Neuronal stem cell (in vitro differentiated cells): ENCODE results near the gene LANCL3.

Experiments
- DNase-seq: peaks from one replicate; pipeline ENCODE4 v3.0.0-alpha.2; 2013; ENCODE audit warnings: low spot score
- H2AFZ ChIP-seq: one replicate; pipeline ENCODE4 v1.6.1; 2013; ENCODE audit warnings: mild to moderate bottlenecking, low read length, inconsistent platforms
- H2AK5ac ChIP-seq: 2 replicates; pipeline ENCODE4 v1.6.1; 2013; ENCODE audit warnings: low read depth, mild to moderate bottlenecking, inconsistent platforms, low read length, moderate library complexity, mixed read lengths
- H2BK120ac ChIP-seq: 2 replicates; pipeline ENCODE4 v1.6.1; 2013; ENCODE audit warnings: low read depth, mild to moderate bottlenecking, inconsistent platforms, low read length, moderate library complexity, mixed read lengths
- H2BK12ac ChIP-seq: one replicate; pipeline ENCODE4 v1.6.1; 2013; ENCODE audit warnings: low read length, inconsistent platforms
- H2BK15ac ChIP-seq: 2 replicates; pipeline ENCODE4 v1.6.1; 2013; ENCODE audit warnings: mild to moderate bottlenecking, low read length, inconsistent platforms, mixed read lengths
- H2BK5ac ChIP-seq: one replicate; pipeline ENCODE4 v1.6.1; 2013; ENCODE audit warnings: inconsistent platforms, mild to moderate bottlenecking, low read length, moderate library complexity
- H3K14ac ChIP-seq: one replicate; pipeline ENCODE4 v1.6.1; 2013; ENCODE audit warnings: low read length, inconsistent platforms
- H3K18ac ChIP-seq: 2 replicates; pipeline ENCODE4 v1.6.1; 2013; ENCODE audit warnings: low read length, inconsistent platforms
- H3K23ac ChIP-seq: 2 replicates; pipeline ENCODE4 v1.6.1; 2013; ENCODE audit warnings: low read depth, mild to moderate bottlenecking, mixed read lengths, low read length, inconsistent platforms; ENCODE audit not compliant: poor library complexity
- H3K27ac ChIP-seq: replicated peaks from 3 replicates; pipeline ENCODE4 v1.5.1; 2013; ENCODE audit warnings: low read length, inconsistent platforms
- H3K27me3 ChIP-seq, 3 experiments: 2 replicates each; pipeline ENCODE4 v1.6.1; 2013; ENCODE audit warnings: low read length in 3 of 3, mild to moderate bottlenecking in 2 of 3, inconsistent platforms in 1 of 3, low read depth in 1 of 3, mixed read lengths in 1 of 3, moderate library complexity in 1 of 3; ENCODE audit not compliant: control insufficient read depth in 3 of 3, insufficient read depth in 3 of 3
- H3K36me3 ChIP-seq, 2 donors: replicated peaks in 1 of 2; 2 replicates each; pipeline ENCODE4 v1.6.1; 2013; ENCODE audit warnings: low read length in 2 of 2; ENCODE audit not compliant: control insufficient read depth in 2 of 2, insufficient read depth in 2 of 2
- H3K4ac ChIP-seq: 2 replicates; pipeline ENCODE4 v1.6.1; 2013; ENCODE audit warnings: inconsistent platforms, mild to moderate bottlenecking, low read length, moderate library complexity
- H3K4me1 ChIP-seq, 2 donors: 1 replicate in 1 of 2; 2 replicates in 1 of 2; pipeline ENCODE4 v1.6.1; 2013; ENCODE audit warnings: low read length in 2 of 2, low read depth in 1 of 2; ENCODE audit not compliant: control insufficient read depth in 2 of 2, insufficient read depth in 1 of 2
- H3K4me2 ChIP-seq: one replicate; pipeline ENCODE4 v1.6.1; 2013; ENCODE audit warnings: mild to moderate bottlenecking, low read length, inconsistent platforms; ENCODE audit not compliant: insufficient read depth, poor library complexity, severe bottlenecking
- H3K4me3 ChIP-seq, 2 donors: 2 replicates each; pipeline ENCODE4 v1.5.1; 2013; ENCODE audit warnings: low read length in 2 of 2, mild to moderate bottlenecking in 2 of 2, inconsistent platforms in 1 of 2, moderate library complexity in 1 of 2
- H3K79me1 ChIP-seq: one replicate; pipeline ENCODE4 v1.6.1; 2013; ENCODE audit warnings: low read depth, mild to moderate bottlenecking, inconsistent platforms, low read length, moderate library complexity
- H3K9ac ChIP-seq: one replicate; pipeline ENCODE4 v1.6.1; 2013; ENCODE audit warnings: mild to moderate bottlenecking, low read depth, low read length, inconsistent platforms; ENCODE audit not compliant: poor library complexity
- H3K9me3 ChIP-seq, 2 donors: replicated peaks in 1 of 2; 2 replicates each; pipeline versions ENCODE3 to v1.6.1; 2013; ENCODE audit warnings: low read length in 2 of 2, mild to moderate bottlenecking in 2 of 2, inconsistent platforms in 1 of 2, low read depth in 1 of 2, mixed read lengths in 1 of 2, moderate library complexity in 1 of 2; ENCODE audit not compliant: control insufficient read depth in 2 of 2, insufficient read depth in 1 of 2
- H4K8ac ChIP-seq: one replicate; pipeline ENCODE4 v1.6.1; 2013; ENCODE audit warnings: low read depth, mild to moderate bottlenecking, inconsistent platforms, low read length, moderate library complexity
- H4K91ac ChIP-seq: one replicate; pipeline ENCODE4 v1.6.1; 2013; ENCODE audit warnings: low read length, low read depth, mild to moderate bottlenecking, inconsistent platforms; ENCODE audit not compliant: poor library complexity
- WGBS, 2 donors: extraction: QIAGEN DNeasy Blood & Tissue Kit; methylation state at CpG; one replicate each; pipeline ENCODE4 v1.1.7; 2013; ENCODE audit warnings: missing lambda C conversion rate in 2 of 2, mixed read lengths in 1 of 2; ENCODE audit not compliant: insufficient read length in 2 of 2, insufficient replicate concordance in 1 of 2; ENCODE audit errors: extremely low coverage in 2 of 2; 5-methylcytosine and 5-hydroxymethylcytosine counted together

Gene LANCL3

GRCh38 chrX:37722595-37722994, 151.1 kb downstream of the LANCL3 start:
- no peak overlapping the region for H3K18ac ChIP-seq

DNA sequence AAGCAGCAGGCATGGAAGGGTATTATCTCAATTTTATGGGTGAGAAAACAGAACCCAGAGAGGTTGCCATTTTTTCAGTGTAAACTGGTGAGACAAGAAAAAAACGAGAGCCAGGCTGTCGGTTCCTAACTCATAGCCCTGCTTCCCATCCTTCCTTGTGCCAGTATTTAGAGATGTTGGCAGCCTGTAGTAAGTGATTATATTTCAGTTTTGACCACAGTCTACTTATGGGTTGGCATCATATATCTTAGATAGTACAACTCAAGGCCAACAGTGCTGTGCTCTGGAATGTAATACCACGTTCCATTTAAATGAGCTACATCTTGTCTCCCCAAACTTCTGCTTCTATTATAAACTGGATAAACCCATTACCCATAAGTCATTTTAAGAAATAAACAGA, 154.9 kb downstream of the LANCL3 start:
- WGBS, 2 donors: no CpG with 5 or more reads among the region's 3 CpGs
- H4K91ac ChIP-seq: no peak overlapping the region
- no peak overlapping the region for H3K14ac ChIP-seq
- no peaks in the 10 kb centered on the region for H3K36me3 ChIP-seq
- no peak overlapping the region for H4K8ac ChIP-seq
- no peak overlapping the region for H3K4me2 ChIP-seq
- no peak overlapping the region for H2AK5ac ChIP-seq
- H3K4me1 ChIP-seq: no peaks in the 10 kb centered on the region
- H2BK12ac ChIP-seq: no peak overlapping the region
- H2BK120ac ChIP-seq: no peak overlapping the region
- H3K79me1 ChIP-seq: no peaks in the 10 kb centered on the region
- H3K4ac ChIP-seq: no peak overlapping the region
- no peak overlapping the region for H3K23ac ChIP-seq
- no peak for DNase-seq
- H2BK15ac ChIP-seq: no peak overlapping the region
- no peaks in the 10 kb centered on the region for H3K9me3 ChIP-seq
- H3K9ac ChIP-seq: no peak overlapping the region
- H3K27me3 ChIP-seq: no peaks in the 10 kb centered on the region
- H2BK5ac ChIP-seq: no peak overlapping the region
- no peak overlapping the region for H3K18ac ChIP-seq
- no peak overlapping the region for H2AFZ ChIP-seq
- H3K27ac ChIP-seq: no peak overlapping the region
- no peak overlapping the region for H3K4me3 ChIP-seq

More at GRCh38 chrX:37722595-37722994, 151.1 kb downstream of the LANCL3 start:
- H3K9me3 ChIP-seq: no peaks in the 10 kb centered on the region
- H3K27me3 ChIP-seq: no peaks in the 10 kb centered on the region
- no CpG with 5 or more reads among the region's 1 CpG for WGBS, 2 donors
- H3K4ac ChIP-seq: no peak overlapping the region
- H3K14ac ChIP-seq: no peak overlapping the region
- H2AFZ ChIP-seq: no peak overlapping the region
- DNase-seq: no peak
- H4K8ac ChIP-seq: no peak overlapping the region
- H3K4me3 ChIP-seq: no peak overlapping the region
- no peaks in the 10 kb centered on the region for H3K79me1 ChIP-seq
- no peak overlapping the region for H3K9ac ChIP-seq
- no peak overlapping the region for H2AK5ac ChIP-seq
- H3K4me1 ChIP-seq: no peaks in the 10 kb centered on the region
- H2BK5ac ChIP-seq: no peak overlapping the region
- H3K4me2 ChIP-seq: no peak overlapping the region
- H4K91ac ChIP-seq: no peak overlapping the region
- no peak overlapping the region for H2BK12ac ChIP-seq
- H3K23ac ChIP-seq: no peak overlapping the region
- no peaks in the 10 kb centered on the region for H3K36me3 ChIP-seq
- H2BK120ac ChIP-seq: no peak overlapping the region
- no peak overlapping the region for H3K27ac ChIP-seq
- H2BK15ac ChIP-seq: no peak overlapping the region
